IMR-90 (cell line): ENCODE results near the gene SS18L1. TPM values are rescaled to one million over a fixed set of nuclear protein-coding genes. Genes with fewer than 3 reads are reported as not detected.

Experiments used
- ATAC-seq: fragments of 200-7000 bp; cut with Tn5 transposase; 2 replicates; pipeline ENCODE4 v1.9.1; 2020; ENCODE audit warnings: low read depth, mild to moderate bottlenecking, moderate library complexity
- BruUV-seq: library from RNA; stranded (reverse); fragments of 400-500 nt; replicated peaks from 2 replicates; lab custom pipeline; 2021; lab: Mats Ljungman, UMichigan
- CTCF ChIA-PET: fragments of 300-600 bp; formaldehyde crosslinking; extraction: SDS; loops from one replicate; lab custom pipeline; 2021; ENCODE audit warnings: antibody characterized with exemption; lab: Yijun Ruan, JAX
- POLR2A ChIA-PET: fragments of 300-600 bp; sonication (Branson Sonifier 250); formaldehyde crosslinking; loops from one replicate; lab custom pipeline; 2022; ENCODE audit warnings: antibody characterized with exemption; ENCODE audit not compliant: unreplicated experiment; lab: Charles Lee
- DNase-seq: peaks from one replicate; pipeline ENCODE4 v3.0.0; 2013
- H2AFZ ChIP-seq: replicated peaks from 2 replicates; pipeline ENCODE3; 2013; ENCODE audit warnings: low read length, mild to moderate bottlenecking; ENCODE audit not compliant: poor library complexity
- H2AK5ac ChIP-seq: 2 replicates; pipeline ENCODE4 v1.6.1; 2013; ENCODE audit warnings: low read depth, low read length, inconsistent platforms
- H2AK9ac ChIP-seq: replicated peaks from 2 replicates; pipeline ENCODE3; 2013; ENCODE audit warnings: mild to moderate bottlenecking, low read depth, low read length, moderate library complexity; ENCODE audit not compliant: poor library complexity
- H2BK120ac ChIP-seq: 2 replicates; pipeline ENCODE4 v1.6.1; 2013; ENCODE audit warnings: low read depth, low read length, inconsistent platforms
- H2BK15ac ChIP-seq: 3 replicates; pipeline ENCODE4 v1.6.1; 2013; ENCODE audit warnings: low read depth, low read length, inconsistent platforms
- H2BK20ac ChIP-seq: 2 replicates; pipeline ENCODE4 v1.6.1; 2013; ENCODE audit warnings: low read depth, mild to moderate bottlenecking, inconsistent platforms, low read length, moderate library complexity
- H2BK5ac ChIP-seq: 2 replicates; pipeline ENCODE4 v1.6.1; 2013; ENCODE audit warnings: mild to moderate bottlenecking, low read depth, low read length, inconsistent platforms; ENCODE audit not compliant: poor library complexity, severe bottlenecking
- H3K14ac ChIP-seq: replicated peaks from 2 replicates; pipeline ENCODE4 v1.6.1; 2013; ENCODE audit warnings: low read depth, low read length, inconsistent platforms
- H3K18ac ChIP-seq: 2 replicates; pipeline ENCODE4 v1.6.1; 2013; ENCODE audit warnings: low read depth, low read length, control low read depth
- H3K23ac ChIP-seq: 2 replicates; pipeline ENCODE4 v1.6.1; 2013; ENCODE audit warnings: low read depth, low read length, inconsistent platforms
- H3K27ac ChIP-seq: 2 replicates; pipeline ENCODE4 v1.5.1; 2013; ENCODE audit warnings: mild to moderate bottlenecking, control low read depth, low read length; ENCODE audit not compliant: insufficient read depth
- H3K27me3 ChIP-seq: 2 replicates; pipeline ENCODE4 v1.6.1; 2013; ENCODE audit warnings: low read length; ENCODE audit not compliant: control insufficient read depth, insufficient read depth
- H3K36me3 ChIP-seq: 2 replicates; pipeline ENCODE4 v1.6.1; 2013; ENCODE audit warnings: low read length, mixed read lengths; ENCODE audit not compliant: control insufficient read depth, insufficient read depth
- H3K4ac ChIP-seq: 2 replicates; pipeline ENCODE4 v1.6.1; 2013; ENCODE audit warnings: low read depth, low read length, inconsistent platforms
- H3K4me1 ChIP-seq: 2 replicates; pipeline ENCODE4 v1.6.1; 2013; ENCODE audit warnings: low read length, mixed read lengths; ENCODE audit not compliant: control insufficient read depth, insufficient read depth
- H3K4me2 ChIP-seq: 2 replicates; pipeline ENCODE4 v1.6.1; 2013; ENCODE audit warnings: low read depth, mild to moderate bottlenecking, control low read depth, low read length, moderate library complexity
- H3K4me3 ChIP-seq: 2 replicates; pipeline ENCODE4 v1.5.1; 2013; ENCODE audit warnings: low read depth, mild to moderate bottlenecking, control low read depth, low read length, moderate library complexity; ENCODE audit not compliant: insufficient read depth
- H3K56ac ChIP-seq: 2 replicates; pipeline ENCODE4 v1.6.1; 2013; ENCODE audit warnings: low read length, inconsistent platforms; ENCODE audit not compliant: insufficient read depth; ENCODE audit errors: extremely low read depth
- H3K79me1 ChIP-seq, 2 experiments: 2 replicates each; pipeline ENCODE4 v1.6.1; 2013; ENCODE audit warnings: low read length in 2 of 2, inconsistent platforms in 1 of 2, low read depth in 1 of 2
- H3K9ac ChIP-seq: 2 replicates; pipeline ENCODE4 v1.6.1; 2013; ENCODE audit warnings: low read depth, low read length, control low read depth
- H3K9me1 ChIP-seq: 2 replicates; pipeline ENCODE4 v1.6.1; 2013; ENCODE audit warnings: low read length, inconsistent platforms; ENCODE audit not compliant: insufficient read depth
- H3K9me3 ChIP-seq: 2 replicates; pipeline ENCODE4 v1.6.1; 2013; ENCODE audit warnings: low read length; ENCODE audit not compliant: control insufficient read depth, insufficient read depth
- H4K20me1 ChIP-seq: 2 replicates; pipeline ENCODE4 v1.6.1; 2013; ENCODE audit warnings: low read length, inconsistent platforms; ENCODE audit not compliant: insufficient read depth
- H4K5ac ChIP-seq: 2 replicates; pipeline ENCODE4 v1.6.1; 2013; ENCODE audit warnings: mild to moderate bottlenecking, low read depth, low read length, control low read depth
- H4K8ac ChIP-seq, 2 experiments: 2 replicates each; pipeline ENCODE4 v1.6.1; 2013; ENCODE audit warnings: low read depth in 2 of 2, low read length in 2 of 2, control low read depth in 1 of 2, inconsistent platforms in 1 of 2
- H4K91ac ChIP-seq: 2 replicates; pipeline ENCODE4 v1.6.1; 2013; ENCODE audit warnings: low read depth, low read length, inconsistent platforms; ENCODE audit not compliant: insufficient read depth
- BHLHE40 ChIP-seq: fragments of 150-350 bp; IDR thresholded peaks from 2 replicates; pipeline ENCODE4 v1.6.1; 2016; ENCODE audit warnings: mild to moderate bottlenecking, low read depth, low read length
- CEBPB ChIP-seq: IDR thresholded peaks from 2 replicates; pipeline ENCODE4 v1.6.1; 2012; ENCODE audit warnings: low read depth, low read length, improper control_type of control experiment
- WGBS, 2 experiments: methylation state at CpG; one replicate each; pipeline versions ENCODE4 v1.1.5 to v1.1.7; 2013; ENCODE audit warnings: missing lambda C conversion rate in 2 of 2; ENCODE audit not compliant: insufficient read length in 1 of 2; ENCODE audit errors: extremely low coverage in 2 of 2; 5-methylcytosine and 5-hydroxymethylcytosine counted together
- dilution Hi-C: fragments of 300-500 bp; cut with HindIII; formaldehyde crosslinking; loops from one replicate; pipeline ENCODE4 v1.14.3; 2018; ENCODE audit warnings: low sequenced_read_pairs; ENCODE audit not compliant: unreplicated experiment
- in situ Hi-C: fragments of 300-500 bp; cut with MboI; formaldehyde crosslinking; loops from 3 replicates; pipeline ENCODE4 v1.14.3; 2019; ENCODE audit warnings: low sequenced_read_pairs, inconsistent platforms, mixed read lengths
- intact Hi-C: fragments of 100-400 bp; cut with micrococcal nuclease; formaldehyde crosslinking; loops from 2 replicates; pipeline ENCODE4 v1.10.0; 2022
- polyA plus RNA-seq, 3 experiments: library from polyadenylated mRNA; depleted of rRNA; stranded (reverse); fragments of >200 nt; gene quantifications; 2 replicates each; pipeline ENCODE4 v1.2.3, GENCODE V29; 2012; ENCODE audit warnings: low replicate concordance in 1 of 3
- total RNA-seq: library from RNA; depleted of rRNA; stranded (reverse); fragments of >200 nt; gene quantifications from 2 replicates; pipeline ENCODE4 v1.2.3, GENCODE V29; 2012

SS18L1 gene
- total and polyA plus RNA-seq, 2 of the 4 experiments (the other 2 are of a cell fraction) = 8.1 to 12.2 TPM

- Histone ChIP-seq H3K4me1 (peaks cover 7% of the 10 kb centered on the region), H2AFZ (peak overlapping the region; percentile 49), H3K27ac (no peak overlapping the region), H4K8ac (no peak overlapping the region), H2AK9ac (peak overlapping the region; percentile 72), H3K23ac (no peak overlapping the region), H2BK20ac (no peak overlapping the region), H3K36me3 (peaks cover 51% of the 10 kb centered on the region), H4K91ac (no peak overlapping the region), H2BK120ac (no peak overlapping the region), H3K56ac (no peak overlapping the region), H4K5ac (no peak overlapping the region), H3K18ac (no peak overlapping the region), H3K4me2 (no peak overlapping the region), H4K20me1 (peaks cover 38% of the 10 kb centered on the region), H2AK5ac (peak overlapping the region; percentile 51; the same call in 1 of the 2 replicates), H3K4ac (no peak overlapping the region), H2BK15ac (no peak overlapping the region), H3K27me3 (no peaks in the 10 kb centered on the region), H3K9ac (no peak overlapping the region), H3K79me1 (peaks cover 9 to 52% of the 10 kb centered on the region in 2 experiments), H3K9me3 (no peaks in the 10 kb centered on the region), H2BK5ac (peak overlapping the region; percentile 20), H3K14ac (no peak overlapping the region; the same call in 1 of the 2 replicates), H3K9me1 (peaks cover 16% of the 10 kb centered on the region; the same call in 1 of the 2 replicates), H3K4me3 (no peak overlapping the region)
- ChIA-PET POLR2A (no interaction called here), CTCF (no interaction called here)
- in situ Hi-C loops (no loop called here), dilution Hi-C loops (no loop called here), intact Hi-C loops (no loop called here)
- 80% methylated on average over 7 of the region's 17 CpGs; no CpG with 5 or more reads in 1 of the 2 experiments for WGBS, 2 experiments
- TF ChIP-seq BHLHE40 (peak; percentile 84), CEBPB (no peak)
- no TSS peak for BruUV-seq
- ATAC-seq = peak; percentile 44
- peak; percentile 65 for DNase-seq
Measured at GRCh38 chr20:62161347-62161746, 17.8 kb downstream of the SS18L1 start.
